Cardiac muscle cell (in vitro differentiated cells and primary cell): Measurements from ENCODE around the gene DSG4. TPM values are rescaled to one million over a fixed set of nuclear protein-coding genes. Genes with fewer than 3 reads are reported as not detected.

Experiments used
- DNase-seq, 2 donors: peaks; one replicate each; pipeline versions ENCODE4 v3.0.0 to v3.0.0-alpha.2; 2010 to 2017; ENCODE audit warnings: low read depth in 1 of 2, low spot score in 1 of 2
- H3K27ac ChIP-seq: fragments of 200-600 bp; sonication (generic); 2 replicates; pipeline ENCODE4 v1.5.1; 2016
- H3K27me3 ChIP-seq: fragments of 200-600 bp; sonication (generic); 2 replicates; pipeline ENCODE4 v1.6.0; 2016; ENCODE audit warnings: control low read depth
- H3K36me3 ChIP-seq: fragments of 200-600 bp; sonication (generic); 2 replicates; pipeline ENCODE4 v1.5.1; 2016; ENCODE audit warnings: control low read depth
- H3K4me1 ChIP-seq: fragments of 200-600 bp; sonication (generic); 2 replicates; pipeline ENCODE4 v1.8.1; 2017; ENCODE audit warnings: low read depth, mild to moderate bottlenecking, mixed run types
- H3K4me3 ChIP-seq: fragments of 200-600 bp; sonication (generic); 2 replicates; pipeline ENCODE4 v1.5.1; 2016; ENCODE audit warnings: mild to moderate bottlenecking
- H3K9me3 ChIP-seq: fragments of 200-600 bp; sonication (generic); 2 replicates; pipeline ENCODE4 v1.5.1; 2017; ENCODE audit warnings: low read depth, mild to moderate bottlenecking, control low read depth
- polyA plus RNA-seq: library from polyadenylated mRNA; unstranded; fragments of >200 nt; fragmentation: Nextera tagmentation; extraction: Ambion mirVana; gene quantifications from 2 replicates; pipeline ENCODE4 v1.2.1, GENCODE V29; 2016
- total RNA-seq: library from RNA; depleted of rRNA; stranded (reverse); fragments of >200 nt; gene quantifications from 2 replicates; pipeline ENCODE4 v1.2.3, GENCODE V29; 2016
- TF ChIP-seq, protein P1 (sequence below): IDR thresholded peaks from 2 replicates; pipeline ENCODE4 v1.5.1; 2012; ENCODE audit warnings: low read depth, mild to moderate bottlenecking, low read length

The DSG4 gene
- total and polyA plus RNA-seq, 2 experiments from 2014 or later, result not detected

GRCh38 chr18:31409276-31409675 is 32.7 kb downstream of the DSG4 start:
- no peaks in the 10 kb centered on the region for H3K4me1 ChIP-seq
- DNase-seq, result no peak

GRCh38 chr18:31410716-31411483 is 34.3 kb downstream of the DSG4 start:
- DNase-seq, result no peak
- TF ChIP-seq, protein P1, sequence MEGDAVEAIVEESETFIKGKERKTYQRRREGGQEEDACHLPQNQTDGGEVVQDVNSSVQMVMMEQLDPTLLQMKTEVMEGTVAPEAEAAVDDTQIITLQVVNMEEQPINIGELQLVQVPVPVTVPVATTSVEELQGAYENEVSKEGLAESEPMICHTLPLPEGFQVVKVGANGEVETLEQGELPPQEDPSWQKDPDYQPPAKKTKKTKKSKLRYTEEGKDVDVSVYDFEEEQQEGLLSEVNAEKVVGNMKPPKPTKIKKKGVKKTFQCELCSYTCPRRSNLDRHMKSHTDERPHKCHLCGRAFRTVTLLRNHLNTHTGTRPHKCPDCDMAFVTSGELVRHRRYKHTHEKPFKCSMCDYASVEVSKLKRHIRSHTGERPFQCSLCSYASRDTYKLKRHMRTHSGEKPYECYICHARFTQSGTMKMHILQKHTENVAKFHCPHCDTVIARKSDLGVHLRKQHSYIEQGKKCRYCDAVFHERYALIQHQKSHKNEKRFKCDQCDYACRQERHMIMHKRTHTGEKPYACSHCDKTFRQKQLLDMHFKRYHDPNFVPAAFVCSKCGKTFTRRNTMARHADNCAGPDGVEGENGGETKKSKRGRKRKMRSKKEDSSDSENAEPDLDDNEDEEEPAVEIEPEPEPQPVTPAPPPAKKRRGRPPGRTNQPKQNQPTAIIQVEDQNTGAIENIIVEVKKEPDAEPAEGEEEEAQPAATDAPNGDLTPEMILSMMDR, result no peak
- Histone ChIP-seq H3K4me1 (no peaks in the 10 kb centered on the region), H3K36me3 (no peaks in the 10 kb centered on the region), H3K27ac (no peak overlapping the region), H3K9me3 (no peaks in the 10 kb centered on the region), H3K27me3 (no peaks in the 10 kb centered on the region), H3K4me3 (no peak overlapping the region)

More at GRCh38 chr18:31409276-31409675, 32.7 kb downstream of the DSG4 start:
- Histone ChIP-seq H3K27me3 (no peaks in the 10 kb centered on the region), H3K4me3 (no peak overlapping the region), H3K36me3 (no peaks in the 10 kb centered on the region), H3K27ac (no peak overlapping the region), H3K9me3 (no peaks in the 10 kb centered on the region)
- TF ChIP-seq, protein P1, result no peak

DNA sequence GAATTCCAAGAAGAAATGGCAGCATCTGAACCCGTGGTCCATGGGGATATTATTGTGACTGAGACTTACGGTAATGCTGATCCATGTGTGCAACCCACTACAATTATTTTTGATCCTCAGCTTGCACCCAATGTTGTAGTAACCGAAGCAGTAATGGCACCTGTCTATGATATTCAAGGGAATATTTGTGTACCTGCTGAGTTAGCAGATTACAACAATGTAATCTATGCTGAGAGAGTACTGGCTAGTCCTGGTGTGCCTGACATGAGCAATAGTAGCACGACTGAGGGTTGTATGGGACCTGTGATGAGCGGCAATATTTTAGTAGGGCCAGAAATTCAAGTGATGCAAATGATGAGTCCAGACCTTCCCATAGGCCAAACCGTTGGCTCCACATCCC is 36.6 kb downstream of the DSG4 start:
- no peaks in the 10 kb centered on the region for H3K4me1 ChIP-seq
- H3K4me3 ChIP-seq, result no peak overlapping the region
- no peaks in the 10 kb centered on the region for H3K9me3 ChIP-seq
- H3K36me3 ChIP-seq, result no peaks in the 10 kb centered on the region
- H3K27me3 ChIP-seq, result no peaks in the 10 kb centered on the region
- TF ChIP-seq, protein P1, result no peak
- H3K27ac ChIP-seq, result no peak overlapping the region
- DNase-seq, result no peak

GRCh38 chr18:31417850-31418249 is 41.3 kb downstream of the DSG4 start:
- no peaks in the 10 kb centered on the region for H3K36me3 ChIP-seq
- no peak for DNase-seq
- no peak overlapping the region for H3K27ac ChIP-seq
- H3K4me3 ChIP-seq, result no peak overlapping the region
- H3K4me1 ChIP-seq, result no peaks in the 10 kb centered on the region
- no peaks in the 10 kb centered on the region for H3K27me3 ChIP-seq
- H3K9me3 ChIP-seq, result no peaks in the 10 kb centered on the region
- TF ChIP-seq, protein P1, result no peak

GRCh38 chr18:31419457-31419932 is 42.9 kb downstream of the DSG4 start:
- Histone ChIP-seq H3K27ac (no peak overlapping the region), H3K4me1 (no peaks in the 10 kb centered on the region), H3K9me3 (no peaks in the 10 kb centered on the region), H3K27me3 (no peaks in the 10 kb centered on the region), H3K4me3 (no peak overlapping the region), H3K36me3 (no peaks in the 10 kb centered on the region)
- DNase-seq, result no peak
- TF ChIP-seq, protein P1, result no peak
